DMS 273 treated with DMSO at 0.1 percent for 48 hours (cell line): ENCODE measurements around the gene SLC25A48.

Experiments
- DNase-seq: peaks from one replicate; lab custom pipeline; 2025; lab: John Stamatoyannopoulos, UW

Gene SLC25A48

GRCh38 chr5:135881819-135882218, 47.4 kb downstream of the SLC25A48 start:
- DNase-seq, result no peak

- DNase-seq, result no peak
Measured at GRCh38 chr5:135883026-135883425, 48.6 kb downstream of the SLC25A48 start.

- no peak for DNase-seq
Measured at GRCh38 chr5:135883441-135883840, 49.0 kb downstream of the SLC25A48 start.

- DNase-seq, result no peak
Measured at GRCh38 chr5:135885031-135885430, 50.6 kb downstream of the SLC25A48 start.

GRCh38 chr5:135886136-135886535, 51.7 kb downstream of the SLC25A48 start:
- DNase-seq, result no peak

GRCh38 chr5:135887447-135887864, 53.0 kb downstream of the SLC25A48 start:
- peak; percentile 43 for DNase-seq

- no peak for DNase-seq
Measured at GRCh38 chr5:135887881-135888614, 53.6 kb downstream of the SLC25A48 start.

GRCh38 chr5:135890296-135890695, 55.8 kb downstream of the SLC25A48 start:
- DNase-seq, result no peak

- DNase-seq, result no peak
Measured at GRCh38 chr5:135890867-135891266, 56.4 kb downstream of the SLC25A48 start.

GRCh38 chr5:135891268-135891667, 56.8 kb downstream of the SLC25A48 start:
- no peak for DNase-seq

- DNase-seq, result no peak
Measured at GRCh38 chr5:135891791-135892190, 57.3 kb downstream of the SLC25A48 start.

GRCh38 chr5:135894276-135894675, 59.8 kb downstream of the SLC25A48 start:
- DNase-seq, result no peak

GRCh38 chr5:135894789-135895188, 60.3 kb downstream of the SLC25A48 start:
- DNase-seq, result no peak

GRCh38 chr5:135895474-135896006, 61.1 kb downstream of the SLC25A48 start, which contains the start of gene IL9:
TSS of gene IL9 (minus strand) at chr5:135895841. CDS start at chr5:135895816, 25 bp downstream.
- no peak for DNase-seq

- DNase-seq, result no peak
Measured at GRCh38 chr5:135898651-135899050, 64.2 kb downstream of the SLC25A48 start.

GRCh38 chr5:135900276-135900675, 65.8 kb downstream of the SLC25A48 start:
- DNase-seq, result no peak

GRCh38 chr5:135901633-135902032, 67.2 kb downstream of the SLC25A48 start:
- DNase-seq, result no peak

- no peak for DNase-seq
Measured at GRCh38 chr5:135905144-135905543, 70.7 kb downstream of the SLC25A48 start.

- DNase-seq, result no peak
Measured at GRCh38 chr5:135913713-135914626, 79.5 kb downstream of the SLC25A48 start.

- DNase-seq, result no peak
Measured at GRCh38 chr5:135915466-135916001, 81.1 kb downstream of the SLC25A48 start.

- DNase-seq, result no peak
Measured at GRCh38 chr5:135916638-135917263, 82.3 kb downstream of the SLC25A48 start.

- DNase-seq, result no peak
Measured at GRCh38 chr5:135920199-135920598, 85.7 kb downstream of the SLC25A48 start.
